ENCODE data around the gene FAM216B. TPM values are rescaled to one million over a fixed set of nuclear protein-coding genes. Genes with fewer than 3 reads are reported as not detected.

Gene FAM216B
- total and polyA plus RNA-seq, 2 of the 8 experiments (the other 6 are each of a cell fraction or from before 2014, with no cell fraction given) = not detected

DNA sequence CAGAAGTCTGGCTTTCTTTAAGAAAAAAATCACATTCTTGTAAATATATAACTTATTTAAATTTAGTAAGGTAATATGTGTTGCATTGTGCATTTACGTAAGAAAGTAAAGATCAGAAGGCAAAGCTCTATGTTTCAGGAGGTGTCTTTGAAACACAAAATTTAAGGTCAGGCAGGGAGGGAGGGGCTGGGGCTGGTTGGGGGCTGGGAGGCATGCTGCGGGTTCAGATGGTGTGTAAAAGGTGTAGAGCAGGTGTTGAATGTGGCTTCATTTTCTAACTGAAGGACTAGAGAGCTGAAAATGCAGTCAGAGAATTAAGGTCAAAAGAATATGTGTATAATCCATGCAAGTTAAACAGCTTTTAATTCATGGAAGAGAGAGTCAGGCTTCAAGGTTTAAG, 14.3 kb downstream of the FAM216B start:
- Histone ChIP-seq H3K79me1 (ENCODE audit: low read depth, low read length) (no peaks in the 10 kb centered on the region), H3K4me1 (replicated peaks in 1 of 4; ENCODE audit: control insufficient read depth in 3 of 4, insufficient read depth in 4 of 4, low read length in 3 of 4) (peaks cover 0 to 4% (median 2%) of the 10 kb centered on the region in 4 experiments; a peak in 4 of 7 replicates)
- WGBS, 2 experiments (ENCODE audit: extremely low coverage in 1 of 2, insufficient coverage in 1 of 2, insufficient read length in 1 of 2, insufficient replicate concordance in 2 of 2, low coverage in 1 of 2, low lambda C conversion rate in 2 of 2, missing lambda C conversion rate in 1 of 2) = 76% methylated on average over 2 of the region's 2 CpGs; no CpG with 5 or more reads in 1 of the 2 experiments

More for the DNA sequence above, 14.3 kb downstream of the FAM216B start:
- H3K27me3 ChIP-seq (replicated peaks in 1 of 4; ENCODE audit: control insufficient read depth in 3 of 4, extremely low read depth in 1 of 4, insufficient read depth in 3 of 4, low read length in 3 of 4) = no peaks in the 10 kb centered on the region
- H2AK5ac ChIP-seq (ENCODE audit: low read depth, low read length) = no peak overlapping the region
- H3K56ac ChIP-seq (replicated peaks; ENCODE audit: insufficient read length, low read depth, low read length) = no peak overlapping the region
- DNase-seq (ENCODE audit: low read depth in 1 of 2, low spot score in 2 of 2) (no peak), FAIRE-seq (no peak)
- no peak overlapping the region for H3K9ac ChIP-seq (replicated peaks in 1 of 4; ENCODE audit: extremely low read depth in 1 of 4, low read depth in 3 of 4, low read length in 3 of 4)
- ChIA-PET CTCF (ENCODE audit: partially characterized antibody) (no interaction called here), POLR2A (ENCODE audit: partially characterized antibody) (no interaction called here)
- no peak overlapping the region for H3K4me3 ChIP-seq (ENCODE audit: extremely low read depth in 1 of 4, insufficient read depth in 2 of 4, low read depth in 3 of 4, low read length in 4 of 4)
- no peak overlapping the region for H4K8ac ChIP-seq (ENCODE audit: extremely low read depth, insufficient read depth, low read length)
- TF ChIP-seq SRF (IDR thresholded peaks at IDR 0.05; ENCODE audit: low read depth, low read length) (no peak), EGR1 (IDR thresholded peaks at IDR 0.05; ENCODE audit: borderline replicate concordance, low read depth, low read length) (no peak), NANOG (IDR thresholded peaks at IDR 0.05; ENCODE audit: insufficient read depth, low read depth, low read length, poor library complexity, severe bottlenecking) (no peak), HDAC6 (IDR thresholded peaks at IDR 0.05; ENCODE audit: low read depth, low read length) (no peak)
- TF ChIP-seq, protein P1, sequence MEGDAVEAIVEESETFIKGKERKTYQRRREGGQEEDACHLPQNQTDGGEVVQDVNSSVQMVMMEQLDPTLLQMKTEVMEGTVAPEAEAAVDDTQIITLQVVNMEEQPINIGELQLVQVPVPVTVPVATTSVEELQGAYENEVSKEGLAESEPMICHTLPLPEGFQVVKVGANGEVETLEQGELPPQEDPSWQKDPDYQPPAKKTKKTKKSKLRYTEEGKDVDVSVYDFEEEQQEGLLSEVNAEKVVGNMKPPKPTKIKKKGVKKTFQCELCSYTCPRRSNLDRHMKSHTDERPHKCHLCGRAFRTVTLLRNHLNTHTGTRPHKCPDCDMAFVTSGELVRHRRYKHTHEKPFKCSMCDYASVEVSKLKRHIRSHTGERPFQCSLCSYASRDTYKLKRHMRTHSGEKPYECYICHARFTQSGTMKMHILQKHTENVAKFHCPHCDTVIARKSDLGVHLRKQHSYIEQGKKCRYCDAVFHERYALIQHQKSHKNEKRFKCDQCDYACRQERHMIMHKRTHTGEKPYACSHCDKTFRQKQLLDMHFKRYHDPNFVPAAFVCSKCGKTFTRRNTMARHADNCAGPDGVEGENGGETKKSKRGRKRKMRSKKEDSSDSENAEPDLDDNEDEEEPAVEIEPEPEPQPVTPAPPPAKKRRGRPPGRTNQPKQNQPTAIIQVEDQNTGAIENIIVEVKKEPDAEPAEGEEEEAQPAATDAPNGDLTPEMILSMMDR (IDR thresholded peaks at IDR 0.05; ENCODE audit: control extremely low read depth in 1 of 3, insufficient read depth in 1 of 3, low read depth in 1 of 3, low read length in 3 of 3) = no peak
- H4K91ac ChIP-seq (replicated peaks; ENCODE audit: insufficient read length, low read length) = no peak overlapping the region
- H4K5ac ChIP-seq (ENCODE audit: insufficient read length, low read depth, low read length) = no peak overlapping the region
- no peaks in the 10 kb centered on the region for H4K20me1 ChIP-seq (replicated peaks in 1 of 2; ENCODE audit: control insufficient read depth in 1 of 2, insufficient read depth in 2 of 2, low read length in 2 of 2)
- no peak overlapping the region for H3K23ac ChIP-seq (ENCODE audit: insufficient read length)
- H2BK15ac ChIP-seq (ENCODE audit: low read length) = no peak overlapping the region
- no peak overlapping the region for H3K14ac ChIP-seq (ENCODE audit: insufficient read length)
- H3K9me3 ChIP-seq (ENCODE audit: insufficient read depth in 2 of 2, low read depth in 1 of 2, low read length in 1 of 2) = 0 out of 4 replicates have a peak, but pooled peaks cover 0 to 2% of the 10 kb centered on the region in 2 experiments
- H2BK12ac ChIP-seq (ENCODE audit: low read depth, low read length) = no peak overlapping the region
- H3K79me2 ChIP-seq (ENCODE audit: control insufficient read depth in 1 of 2, insufficient read depth in 2 of 2, low read length in 2 of 2) = no peaks in the 10 kb centered on the region
- no peak overlapping the region for H3K4ac ChIP-seq (replicated peaks; ENCODE audit: insufficient read length, low read depth, low read length)
- no peak overlapping the region for H2BK120ac ChIP-seq (replicated peaks; ENCODE audit: low read depth, low read length)
- no peak overlapping the region for H2AFZ ChIP-seq (ENCODE audit: low read length)
- no peak overlapping the region for H3K27ac ChIP-seq (ENCODE audit: low read depth, low read length)
- no peak overlapping the region for H3K18ac ChIP-seq (ENCODE audit: extremely low read depth, low read length)
- no peak overlapping the region for H3K4me2 ChIP-seq (ENCODE audit: insufficient read depth in 1 of 2, low read depth in 2 of 2, low read length in 2 of 2)
- H3K36me3 ChIP-seq (ENCODE audit: control insufficient read depth in 2 of 4, insufficient read depth in 4 of 4, low read length in 3 of 4) = peaks cover 0 to 4% (median 0%) of the 10 kb centered on the region in 4 experiments; a peak in 3 of 8 replicates
- no peak overlapping the region for H2BK20ac ChIP-seq (ENCODE audit: low read length)
- no peaks in the 10 kb centered on the region for H3K23me2 ChIP-seq (ENCODE audit: low read depth, low read length)
- no peak overlapping the region for H2BK5ac ChIP-seq (ENCODE audit: low read depth, low read length)
